HS-5 (cell line): ENCODE measurements around the gene LCN10.
A peak's percentile ranks its signal among the peaks of the same experiment; 100 is the strongest.
"Not testable (repeated sequence)": the region's sequence is repeated elsewhere in the genome, so short reads cannot be mapped to it uniquely, and the experiment has no call there.

ENCODE experiments used
- DNase-seq: peaks from one replicate; pipeline ENCODE4 v3.0.0-alpha.2; 2012; ENCODE audit warnings: low read depth

The LCN10 gene

DNA sequence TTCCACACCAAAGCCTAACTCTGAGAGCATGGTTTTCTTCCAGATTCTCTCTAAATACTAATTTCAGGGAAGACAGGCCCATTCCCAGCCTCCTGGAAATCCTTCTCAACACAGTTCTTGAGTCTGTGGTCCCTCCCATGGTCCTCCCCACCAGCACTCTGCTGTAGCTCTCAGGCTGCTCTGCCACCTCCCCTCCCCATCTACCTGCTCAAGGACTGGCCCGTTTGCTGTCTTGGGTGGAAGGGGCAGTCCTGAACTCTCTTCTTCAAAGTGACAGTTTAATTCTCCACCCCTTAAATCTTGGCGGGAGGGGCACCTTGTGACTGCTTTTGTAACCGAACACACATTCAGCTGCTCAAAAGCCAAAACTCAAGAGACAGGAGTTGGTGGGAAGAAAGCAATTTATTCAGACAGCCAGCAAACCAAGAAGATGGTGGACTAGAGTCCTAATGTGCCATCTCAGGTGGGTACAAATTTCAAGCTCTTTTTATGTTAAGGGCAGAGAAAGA is 29.2 kb upstream of the LCN10 start:
- DNase-seq, result no peak

- DNase-seq, result no peak
Measured at GRCh38 chr9:136769710-136770191, 27.0 kb upstream of the LCN10 start.

DNA sequence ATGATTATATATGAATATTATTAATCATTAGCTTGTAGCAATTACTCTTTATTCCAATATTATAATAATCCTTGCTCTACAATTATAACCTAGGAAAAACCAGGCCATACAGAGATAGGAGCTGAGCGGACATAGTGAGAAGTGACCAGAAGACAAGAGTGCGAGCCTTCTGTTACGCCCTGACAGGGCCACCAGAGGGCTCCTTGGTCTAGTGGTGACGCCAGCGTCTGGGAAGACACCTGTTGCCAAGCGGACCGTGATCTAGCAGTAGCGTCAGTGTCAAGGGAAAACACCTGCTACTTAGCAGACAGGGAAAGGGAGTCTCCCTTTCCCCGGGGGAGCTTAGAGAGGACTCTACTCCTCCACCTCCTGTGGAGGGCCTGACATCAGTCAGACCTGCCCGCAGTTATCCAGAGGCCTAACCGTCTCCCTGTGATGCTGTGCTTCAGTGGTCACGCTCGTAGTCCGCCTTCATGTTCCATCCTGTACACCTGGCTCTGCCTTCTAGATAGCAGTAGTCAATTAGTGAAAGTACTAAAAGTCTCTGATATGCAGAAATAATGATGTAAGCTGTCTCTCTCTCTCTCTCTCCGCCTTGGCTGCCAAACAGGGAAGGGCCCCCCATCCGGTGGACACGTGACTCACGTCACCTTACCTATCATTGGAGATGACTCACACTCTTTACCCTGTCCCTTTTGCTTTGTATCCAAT is 23.8 kb upstream of the LCN10 start:
- DNase-seq, result not testable (repeated sequence)

- not testable (repeated sequence) for DNase-seq
Measured at GRCh38 chr9:136765745-136766409, 23.1 kb upstream of the LCN10 start.

DNA sequence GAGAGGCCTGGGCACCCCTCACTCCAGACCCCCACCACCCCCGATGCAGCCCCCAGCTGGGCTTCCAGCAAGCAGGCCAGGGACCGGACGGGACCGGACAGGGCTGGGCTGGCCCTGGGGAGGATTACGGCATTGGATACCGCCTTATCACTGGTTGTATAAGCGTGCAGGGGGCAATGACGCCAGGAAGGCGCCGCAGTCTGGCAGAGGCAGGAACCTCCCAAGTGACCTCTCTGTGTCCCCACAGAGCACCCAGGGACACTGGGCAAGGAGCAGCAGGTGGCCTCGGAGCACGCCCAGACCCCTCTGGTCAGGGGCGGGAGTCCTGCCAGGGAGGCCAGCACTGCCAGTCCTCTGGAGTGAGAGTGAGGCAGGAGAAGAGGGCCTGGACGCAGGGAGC is 22.3 kb upstream of the LCN10 start:
- DNase-seq, result no peak

- no peak for DNase-seq
Measured at GRCh38 chr9:136764301-136764891, 21.7 kb upstream of the LCN10 start, which contains the start of gene LCN15. Gene LCN15, minus strand, starts transcription at chr9:136764518. Its CDS starts 30 bp downstream, at chr9:136764488.

- DNase-seq, result no peak
Measured at GRCh38 chr9:136763649-136764035, 20.9 kb upstream of the LCN10 start.

GRCh38 chr9:136762915-136763648 is 20.3 kb upstream of the LCN10 start:
- no peak for DNase-seq

GRCh38 chr9:136762221-136762691 is 19.5 kb upstream of the LCN10 start:
- no peak for DNase-seq

DNA sequence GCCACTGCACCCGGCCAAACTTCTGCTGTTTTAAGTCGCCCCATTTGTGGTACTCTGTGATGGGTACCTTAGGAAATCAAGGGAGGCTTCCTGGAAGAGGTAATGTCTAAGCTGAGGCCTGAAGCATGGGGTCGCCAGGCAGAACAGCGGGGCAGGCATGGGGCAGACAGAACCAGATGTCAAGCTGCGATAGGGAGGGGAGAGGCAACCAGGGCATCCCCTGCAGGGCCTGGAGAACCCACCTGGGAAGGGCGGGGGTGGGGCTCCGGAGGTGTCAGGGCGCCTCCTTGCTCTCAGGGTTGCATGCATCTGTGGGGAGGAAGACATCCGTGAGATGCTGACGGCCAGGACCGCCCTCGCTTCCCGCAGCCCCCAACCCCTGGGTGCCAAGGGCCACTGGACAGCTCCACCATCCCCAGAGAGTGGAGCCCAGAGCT is 18.8 kb upstream of the LCN10 start:
- no peak for DNase-seq

DNA sequence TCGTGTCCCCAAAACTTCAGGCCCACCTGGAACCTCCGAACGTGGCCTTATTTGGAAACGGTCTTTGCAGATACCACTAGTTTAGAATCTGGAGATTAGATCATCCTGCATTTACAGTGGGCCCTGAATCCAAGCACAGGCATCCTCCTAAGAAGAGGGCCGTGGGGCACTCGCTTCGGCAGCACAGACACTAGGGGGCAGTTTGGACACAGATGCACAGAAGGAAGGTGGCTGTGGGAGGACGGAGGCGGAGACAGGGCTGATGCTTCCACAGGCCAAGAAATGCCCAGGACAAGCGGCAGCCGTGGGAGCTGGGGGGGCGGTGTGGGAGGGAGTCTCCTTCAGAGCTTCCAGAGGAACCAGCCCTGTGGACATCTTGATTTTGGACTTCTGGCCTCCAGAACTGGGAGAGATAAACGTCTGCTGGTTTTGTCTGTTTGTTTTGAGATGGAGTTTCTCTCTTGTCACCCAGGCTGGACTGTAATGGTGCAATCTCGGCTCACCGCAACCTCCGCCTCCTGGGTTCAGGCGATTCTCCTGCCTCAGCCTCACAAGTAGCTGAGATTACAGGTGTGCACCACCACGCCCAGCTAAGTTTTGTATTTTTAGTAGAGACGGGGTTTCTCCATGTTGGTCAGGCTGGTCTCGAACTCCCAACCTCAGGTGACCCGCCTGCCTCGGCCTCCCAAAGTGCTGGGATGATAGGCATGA is 18.2 kb upstream of the LCN10 start:
- peak; percentile 8 for DNase-seq

DNA sequence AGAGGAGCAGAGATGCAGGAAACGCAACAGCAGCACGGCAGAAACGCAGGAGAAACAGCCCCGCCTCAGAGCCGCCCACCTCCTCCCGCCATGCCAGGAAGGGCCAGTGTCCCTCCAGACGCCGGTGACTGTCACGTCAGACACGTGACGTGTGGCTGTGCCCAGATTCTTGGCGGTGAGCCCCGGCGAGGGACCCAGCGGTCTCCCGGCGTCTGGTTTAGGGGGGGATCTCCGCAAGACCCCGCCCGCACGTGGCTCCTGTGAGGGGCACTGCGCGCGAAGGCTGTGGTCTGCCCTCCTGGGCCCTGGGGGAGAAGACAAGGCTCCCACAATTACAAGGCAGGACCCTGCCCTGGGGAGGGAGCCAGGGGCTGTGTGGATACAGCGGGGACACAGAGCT is 17.7 kb upstream of the LCN10 start:
- DNase-seq, result no peak

- DNase-seq, result no peak
Measured at GRCh38 chr9:136759436-136760325, 16.9 kb upstream of the LCN10 start.

GRCh38 chr9:136759001-136759400 is 16.3 kb upstream of the LCN10 start:
- DNase-seq, result no peak

DNA sequence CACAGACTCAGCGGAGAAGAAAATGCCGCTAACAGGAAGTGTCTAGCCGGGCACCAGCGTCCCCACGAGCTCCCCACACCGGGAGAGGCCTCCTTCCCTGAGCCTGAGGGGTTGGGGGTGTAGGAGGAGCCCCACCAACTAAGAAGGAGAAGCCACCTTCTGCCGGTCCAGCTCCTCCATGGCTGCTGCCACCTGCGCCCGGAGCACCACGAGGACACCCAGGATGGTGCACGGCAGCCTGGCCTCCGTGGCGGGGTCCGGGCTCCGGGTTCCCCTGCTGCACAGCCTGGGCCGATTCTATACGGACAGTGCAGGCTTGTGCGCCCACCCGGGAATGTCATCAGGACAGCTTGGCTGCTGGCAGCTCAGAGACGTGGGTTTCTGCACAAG is 15.0 kb upstream of the LCN10 start:
- DNase-seq, result no peak

- no peak for DNase-seq
Measured at GRCh38 chr9:136757328-136757727, 14.6 kb upstream of the LCN10 start.

- no peak for DNase-seq
Measured at GRCh38 chr9:136756836-136757235, 14.1 kb upstream of the LCN10 start.

GRCh38 chr9:136756134-136756438 is 13.3 kb upstream of the LCN10 start:
- DNase-seq, result no peak

DNA sequence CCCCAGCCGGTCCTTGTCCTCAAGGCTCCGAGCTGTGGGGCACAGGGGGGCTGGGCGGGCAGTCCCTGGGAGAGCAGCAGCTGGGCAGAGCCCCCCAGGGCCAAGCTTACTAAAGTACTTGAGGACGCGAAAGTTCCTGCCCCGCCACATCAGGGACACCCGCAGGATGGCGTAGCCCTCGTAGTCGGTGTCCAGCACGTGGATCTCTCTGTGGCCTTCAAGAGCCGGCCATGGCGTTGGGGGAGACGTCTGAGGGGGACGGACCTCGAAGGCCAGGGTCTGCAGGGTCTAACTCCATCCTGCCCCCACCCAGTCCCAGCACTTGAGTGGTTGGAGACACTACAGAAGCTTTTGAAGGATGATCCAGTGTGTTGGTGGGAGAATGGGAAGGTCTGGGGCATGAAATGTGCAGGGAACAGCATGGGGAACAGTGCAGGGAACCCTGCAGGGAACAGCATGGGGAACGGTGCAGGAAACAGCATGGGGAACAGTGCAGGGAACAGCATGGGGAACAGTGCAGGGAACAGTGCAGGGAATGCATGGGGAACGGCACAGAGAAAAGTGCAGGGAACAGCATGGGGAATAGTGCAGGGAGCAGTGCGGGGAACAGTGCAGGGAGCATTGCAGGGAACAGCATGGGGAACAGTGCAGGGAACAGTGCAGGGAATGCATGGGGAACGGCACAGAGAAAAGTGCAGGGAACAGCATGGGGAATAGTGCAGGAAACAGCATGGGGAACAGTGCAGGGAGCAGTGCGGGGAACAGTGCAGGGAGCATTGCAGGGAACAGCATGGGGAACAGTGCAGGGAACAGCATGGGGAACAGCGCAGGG is 12.8 kb upstream of the LCN10 start:
- DNase-seq, result not testable (repeated sequence)
